Activated naive CD4-positive, alpha-beta T cell treated with anti-CD3 and anti-CD28 coated beads, Interleukin-2, amount 50 U/mL, for 72 hours (primary cell): ENCODE measurements around the gene CITED4. TPM values are rescaled to one million over a fixed set of nuclear protein-coding genes. Genes with fewer than 3 reads are reported as not detected.

Experiments used
- total RNA-seq, 2 donors: library from RNA; stranded (reverse); gene quantifications; one replicate each; pipeline ENCODE4 v1.2.3, GENCODE V29; 2022

Gene CITED4
- total RNA-seq, 2 donors from 2014 or later, result 1.4 to 4.4 TPM

Other genes starting within 250 kb of the CITED4 start
- gene RIMS3, start 196.7 kb downstream of the CITED4 start, total RNA-seq, result 1 to 10 TPM; 6.9 to 8.3 TPM
- gene NFYC, start 170.7 kb downstream of the CITED4 start, total RNA-seq, result 10 to 100 TPM; 58.9 to 62.5 TPM
- 1 to 10 TPM in 1 of 2 donors, under 1 TPM in 1; 0.73 to 1.5 TPM for gene KCNQ4, start 78.6 kb downstream of the CITED4 start, total RNA-seq
- gene CTPS1, start 117.3 kb upstream of the CITED4 start, total RNA-seq, result 10 to 100 TPM; 72.8 to 92.9 TPM
- gene SLFNL1, start 159.4 kb upstream of the CITED4 start, total RNA-seq, result under 1 TPM; 0.11 to 0.39 TPM